Chondrocyte (in vitro differentiated cells): ENCODE results near the gene PLP1. TPM values are rescaled to one million over a fixed set of nuclear protein-coding genes. Genes with fewer than 3 reads are reported as not detected.

Source experiments
- DNase-seq: peaks from one replicate; pipeline ENCODE4 v3.0.0; 2021; ENCODE audit warnings: mixed read lengths, low spot score
- H3K27ac Mint-ChIP-seq: one replicate; pipeline ENCODE4 v1.8.0; 2021; ENCODE audit warnings: mild to moderate bottlenecking, moderate library complexity, mixed read lengths; ENCODE audit not compliant: unreplicated experiment
- H3K27me3 Mint-ChIP-seq: 2 replicates; pipeline ENCODE4 v1.8.0; 2021; ENCODE audit warnings: low read depth, mixed read lengths
- H3K36me3 Mint-ChIP-seq: 2 replicates; pipeline ENCODE4 v1.8.0; 2021; ENCODE audit warnings: low read depth, mixed read lengths
- H3K4me1 Mint-ChIP-seq: 2 replicates; pipeline ENCODE4 v1.8.0; 2021; ENCODE audit warnings: low read depth, mild to moderate bottlenecking, mixed read lengths
- H3K4me3 Mint-ChIP-seq: one replicate; pipeline ENCODE4 v1.8.0; 2021; ENCODE audit warnings: mild to moderate bottlenecking, moderate library complexity, mixed read lengths; ENCODE audit not compliant: unreplicated experiment
- H3K9me3 Mint-ChIP-seq: 2 replicates; pipeline ENCODE4 v1.8.0; 2021; ENCODE audit warnings: low read depth, mixed read lengths
- CTCF ChIP-seq: fragments of 200-600 bp; sonication (generic); IDR thresholded peaks from 2 replicates; pipeline ENCODE4 v1.5.0; 2021; ENCODE audit warnings: antibody characterized with exemption, mild to moderate bottlenecking, moderate library complexity
- total RNA-seq: library from RNA; stranded (reverse); gene quantifications from 3 replicates; pipeline ENCODE4 v1.2.1, GENCODE V29; 2021

PLP1 gene
- total RNA-seq, 1 donor from 2014 or later = 0.77 TPM

DNA sequence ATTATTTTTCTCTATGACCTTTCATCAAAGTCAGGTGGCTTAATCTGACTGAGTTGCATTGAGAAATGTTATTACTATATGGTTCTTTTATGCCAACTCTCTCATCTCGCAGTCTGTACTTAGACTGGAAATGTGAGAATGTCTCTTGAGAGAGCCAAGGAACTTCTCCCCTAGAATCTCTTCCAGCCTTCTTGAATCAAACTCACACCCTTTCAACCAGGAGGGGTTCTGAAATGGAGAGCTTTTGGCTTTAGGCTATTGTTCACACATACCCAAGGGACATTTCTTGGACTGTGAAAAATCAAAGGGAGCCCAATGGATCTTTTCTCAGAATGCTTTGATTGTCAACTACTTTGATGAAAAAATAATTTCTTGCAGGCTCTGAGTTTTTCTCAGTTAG is 5.1 kb downstream of the PLP1 start:
- H3K36me3 Mint-ChIP-seq = no peaks in the 10 kb centered on the region
- H3K27me3 Mint-ChIP-seq = no peaks in the 10 kb centered on the region
- no peaks in the 10 kb centered on the region for H3K9me3 Mint-ChIP-seq
- H3K4me3 Mint-ChIP-seq = no peak overlapping the region
- DNase-seq = no peak
- peaks cover 17% of the 10 kb centered on the region for H3K4me1 Mint-ChIP-seq
- H3K27ac Mint-ChIP-seq = no peak overlapping the region
- TF ChIP-seq CTCF = no peak

- no peak overlapping the region for H3K27ac Mint-ChIP-seq
- no peaks in the 10 kb centered on the region for H3K9me3 Mint-ChIP-seq
- no peak overlapping the region for H3K4me3 Mint-ChIP-seq
- no peak for TF ChIP-seq CTCF
- DNase-seq = no peak
- H3K36me3 Mint-ChIP-seq = no peaks in the 10 kb centered on the region
- H3K27me3 Mint-ChIP-seq = no peaks in the 10 kb centered on the region
- peaks cover 12% of the 10 kb centered on the region for H3K4me1 Mint-ChIP-seq
These were observed 6.0 kb downstream of the PLP1 start for GRCh38 chrX:103782640-103783039.

DNA sequence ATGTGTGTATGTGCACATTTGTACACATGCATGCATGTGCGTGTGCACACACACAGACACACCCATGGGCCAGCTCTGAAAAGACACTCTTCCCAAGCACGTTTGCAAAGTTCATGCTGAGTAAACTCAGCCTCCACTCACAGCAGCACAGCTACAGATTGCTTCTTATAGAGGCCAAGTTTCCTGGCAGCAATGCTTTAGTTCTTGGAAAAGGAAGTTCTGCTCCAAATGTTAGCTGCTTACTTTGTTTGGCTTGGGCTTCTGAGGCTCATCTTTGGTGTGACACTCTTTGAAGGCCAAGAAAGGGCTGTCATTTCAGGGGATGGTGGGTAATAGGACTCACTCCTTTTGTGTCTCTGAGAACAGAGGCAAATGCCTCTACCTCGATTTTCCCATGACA is 6.6 kb downstream of the PLP1 start:
- H3K27ac Mint-ChIP-seq = no peak overlapping the region
- H3K27me3 Mint-ChIP-seq = no peaks in the 10 kb centered on the region
- peaks cover 12% of the 10 kb centered on the region for H3K4me1 Mint-ChIP-seq
- no peak for DNase-seq
- H3K36me3 Mint-ChIP-seq = no peaks in the 10 kb centered on the region
- no peak overlapping the region for H3K4me3 Mint-ChIP-seq
- TF ChIP-seq CTCF = no peak
- H3K9me3 Mint-ChIP-seq = no peaks in the 10 kb centered on the region

- Mint-ChIP-seq H3K27ac (no peak overlapping the region), H3K4me1 (peaks cover 9% of the 10 kb centered on the region), H3K27me3 (no peaks in the 10 kb centered on the region), H3K36me3 (no peaks in the 10 kb centered on the region), H3K9me3 (no peaks in the 10 kb centered on the region), H3K4me3 (no peak overlapping the region)
- no peak for DNase-seq
- no peak for TF ChIP-seq CTCF
These were observed 7.3 kb downstream of the PLP1 start for GRCh38 chrX:103783971-103784370.

DNA sequence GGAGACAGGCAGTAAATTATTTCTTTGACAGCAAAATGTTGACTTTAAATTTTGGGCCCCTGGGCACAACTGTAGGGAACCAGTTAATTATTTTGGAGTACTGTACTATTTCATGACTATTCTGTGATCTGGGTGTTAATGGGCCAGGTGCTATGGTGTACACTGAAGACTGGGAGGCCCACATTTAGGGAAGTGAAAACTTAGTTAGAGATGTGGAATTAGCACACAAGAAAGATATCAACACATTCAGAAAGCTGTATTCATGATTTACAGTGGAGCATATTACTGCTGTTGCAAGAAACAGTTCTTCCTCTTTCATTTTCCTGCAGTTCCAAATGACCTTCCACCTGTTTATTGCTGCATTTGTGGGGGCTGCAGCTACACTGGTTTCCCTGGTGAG is 12.4 kb downstream of the PLP1 start:
- peaks cover 19% of the 10 kb centered on the region for H3K4me1 Mint-ChIP-seq

More for the DNA sequence above, 12.4 kb downstream of the PLP1 start:
- Mint-ChIP-seq H3K36me3 (no peaks in the 10 kb centered on the region), H3K4me3 (no peak overlapping the region), H3K9me3 (no peaks in the 10 kb centered on the region), H3K27me3 (no peaks in the 10 kb centered on the region), H3K27ac (no peak overlapping the region)
- no peak for TF ChIP-seq CTCF
- DNase-seq = no peak
